CD4-positive, alpha-beta T cell treated with Interleukin-10 for 1 hour (primary cell): Measurements from ENCODE around the gene RCAN1.
"Not testable (repeated sequence)": the region's sequence is repeated elsewhere in the genome, so short reads cannot be mapped to it uniquely, and the experiment has no call there.

Source experiments
- DNase-seq: peaks from one replicate; pipeline ENCODE4 v3.0.0-alpha.2; 2020

The RCAN1 gene

DNA sequence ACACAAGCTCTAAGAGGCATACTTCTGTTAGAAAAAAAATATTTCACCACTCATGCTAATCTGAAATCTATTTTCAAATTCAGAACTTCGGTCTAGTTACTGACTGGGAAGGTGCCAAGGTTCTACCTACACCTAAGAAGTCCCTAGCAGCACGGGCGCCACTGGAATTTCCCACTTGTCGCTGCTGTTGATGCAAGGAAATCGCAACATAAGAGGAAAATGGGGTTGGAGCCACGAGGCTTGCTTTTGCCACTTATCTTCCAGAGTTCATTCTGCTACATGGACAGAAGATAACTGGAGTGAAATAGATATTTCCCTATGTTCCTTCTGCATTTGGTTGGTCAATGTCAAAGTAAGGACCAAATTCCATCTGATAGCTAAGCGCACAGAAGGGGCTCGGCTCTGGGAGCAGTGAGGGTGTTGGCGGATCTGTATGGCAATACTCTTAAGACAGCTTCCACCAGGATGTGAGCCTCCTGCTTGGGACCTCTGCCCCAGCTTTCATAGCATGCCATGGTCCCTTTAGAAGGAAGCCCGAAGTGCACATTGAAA is 47.2 kb downstream of the RCAN1 start:
- no peak for DNase-seq

- no peak for DNase-seq
Measured at GRCh38 chr21:34565238-34565637, 49.7 kb downstream of the RCAN1 start.

DNA sequence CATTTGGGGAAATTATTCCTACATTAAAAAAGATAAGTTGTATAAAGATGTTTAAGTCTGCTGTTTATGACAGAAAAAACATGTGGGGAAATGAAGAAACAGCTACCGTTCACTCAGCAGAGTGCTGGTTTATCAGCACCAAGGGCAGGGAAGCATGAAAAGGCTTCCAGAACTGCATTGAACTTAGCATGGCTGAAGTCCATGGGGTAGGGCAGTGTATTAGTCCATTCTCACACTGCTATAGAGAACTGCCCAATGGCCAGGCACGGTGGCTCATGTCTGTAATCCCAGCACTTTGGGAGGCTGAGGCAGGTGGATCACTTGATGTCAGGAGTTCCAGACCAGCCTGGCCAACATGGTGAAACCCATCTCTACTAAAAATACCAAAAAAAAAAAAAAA is 51.5 kb downstream of the RCAN1 start:
- not testable (repeated sequence) for DNase-seq

- no peak for DNase-seq
Measured at GRCh38 chr21:34561806-34562205, 53.1 kb downstream of the RCAN1 start.

DNA sequence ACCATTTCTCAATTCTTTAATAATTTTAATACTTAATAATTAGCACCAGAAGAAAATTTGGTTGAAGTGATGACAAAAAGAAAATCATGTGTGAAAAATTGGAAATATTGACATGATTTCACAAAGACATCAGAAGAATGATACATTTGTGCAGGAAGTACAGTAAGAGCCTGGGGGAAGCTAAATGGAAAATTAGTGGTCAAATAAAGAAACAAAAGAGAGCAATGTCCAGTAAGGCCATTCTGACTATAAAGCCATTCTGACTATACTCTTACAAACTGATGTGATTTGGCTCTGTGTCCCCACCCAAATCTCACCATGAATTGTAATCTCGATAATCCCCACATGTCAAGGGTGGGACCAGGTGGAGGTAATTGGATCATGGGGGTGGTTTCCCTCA is 54.3 kb downstream of the RCAN1 start:
- DNase-seq: no peak

DNA sequence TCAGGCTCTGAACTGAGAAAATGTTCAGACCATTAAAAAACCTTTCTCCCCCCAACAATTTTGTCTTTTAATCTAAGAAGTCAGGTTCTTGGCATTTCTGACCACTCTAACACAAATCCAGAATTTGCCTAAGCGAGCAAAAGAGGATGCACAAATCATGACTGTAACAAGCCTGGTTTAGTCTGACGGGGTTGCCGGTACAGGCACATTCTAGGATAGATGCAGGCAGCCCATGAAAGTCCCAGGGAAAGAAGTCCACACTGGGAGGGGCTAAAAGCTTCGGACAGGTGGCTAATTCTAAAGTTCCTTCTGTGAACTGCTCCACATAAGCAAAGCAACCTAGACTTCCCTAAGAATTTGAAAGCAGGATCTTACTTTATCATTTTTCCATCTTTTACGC is 54.9 kb downstream of the RCAN1 start:
- DNase-seq: no peak

DNA sequence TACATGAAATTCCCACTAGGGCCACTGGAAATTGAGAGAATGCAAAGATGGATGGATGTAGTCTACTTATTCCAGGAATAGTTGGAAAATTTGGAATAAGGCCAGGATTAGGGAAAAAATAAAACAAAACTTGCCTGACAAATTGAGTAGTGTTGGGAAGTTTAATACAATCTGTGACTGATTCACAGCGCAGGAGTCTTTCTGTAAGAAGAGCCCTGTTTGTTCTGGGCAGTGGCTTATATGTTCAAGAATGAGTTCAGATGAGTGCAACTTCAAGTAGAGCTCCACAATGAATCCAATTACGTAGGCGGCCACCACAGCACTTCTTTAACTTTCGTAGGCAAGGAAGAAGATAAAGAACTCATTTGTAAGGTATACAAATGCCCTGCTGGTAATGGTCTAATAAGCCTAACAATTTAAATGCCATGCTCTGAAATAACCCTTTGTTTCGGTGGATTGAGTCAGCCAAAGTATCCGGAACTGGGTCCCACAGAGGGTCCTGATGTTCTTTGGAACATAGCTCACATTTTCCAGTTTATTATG is 55.8 kb downstream of the RCAN1 start:
- DNase-seq: no peak

DNA sequence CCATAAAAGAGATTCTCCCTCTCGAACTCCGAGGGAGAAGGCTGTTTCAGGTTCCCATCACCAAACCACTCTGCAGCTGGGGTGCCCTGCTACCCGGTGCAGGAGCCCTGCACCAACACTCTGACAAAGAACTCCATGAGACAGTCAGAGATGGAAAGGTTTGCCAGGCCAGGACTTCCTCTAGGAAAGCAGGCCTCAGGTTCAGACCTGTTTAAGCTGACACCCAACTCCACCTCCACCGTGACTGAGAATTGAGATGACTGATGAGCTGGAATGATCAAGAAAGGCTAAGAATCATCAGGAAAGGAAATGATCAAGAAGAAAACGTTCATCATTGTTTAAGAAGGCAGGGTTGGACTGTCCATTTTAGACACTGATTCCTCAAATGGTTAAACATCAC is 56.7 kb downstream of the RCAN1 start:
- no peak for DNase-seq

DNA sequence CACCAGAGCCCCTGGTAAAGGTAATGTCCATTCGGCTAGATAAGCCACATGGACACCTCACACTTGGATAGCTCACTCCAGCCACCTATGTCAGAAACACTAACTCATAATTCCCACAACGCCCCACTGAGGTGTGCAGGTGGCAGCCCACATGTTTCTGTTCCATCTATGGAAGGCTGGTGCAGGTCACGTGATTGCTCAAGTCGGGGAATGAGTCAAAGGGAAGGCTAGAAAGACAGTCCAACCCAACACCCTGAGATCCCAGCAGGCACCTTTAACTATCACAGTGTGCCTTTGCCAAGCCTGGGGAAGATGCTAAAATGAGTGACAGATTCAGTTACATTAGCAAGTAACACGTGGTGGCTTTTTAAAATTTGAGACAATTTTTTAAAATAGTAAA is 57.7 kb downstream of the RCAN1 start:
- DNase-seq: no peak

GRCh38 chr21:34554670-34555069 is 60.2 kb downstream of the RCAN1 start:
- DNase-seq: not testable (repeated sequence)

- DNase-seq: no peak
Measured at GRCh38 chr21:34554227-34554626, 60.7 kb downstream of the RCAN1 start.

- no peak for DNase-seq
Measured at GRCh38 chr21:34553151-34553952, 61.6 kb downstream of the RCAN1 start.

GRCh38 chr21:34552360-34553098 is 62.4 kb downstream of the RCAN1 start:
- DNase-seq: no peak

DNA sequence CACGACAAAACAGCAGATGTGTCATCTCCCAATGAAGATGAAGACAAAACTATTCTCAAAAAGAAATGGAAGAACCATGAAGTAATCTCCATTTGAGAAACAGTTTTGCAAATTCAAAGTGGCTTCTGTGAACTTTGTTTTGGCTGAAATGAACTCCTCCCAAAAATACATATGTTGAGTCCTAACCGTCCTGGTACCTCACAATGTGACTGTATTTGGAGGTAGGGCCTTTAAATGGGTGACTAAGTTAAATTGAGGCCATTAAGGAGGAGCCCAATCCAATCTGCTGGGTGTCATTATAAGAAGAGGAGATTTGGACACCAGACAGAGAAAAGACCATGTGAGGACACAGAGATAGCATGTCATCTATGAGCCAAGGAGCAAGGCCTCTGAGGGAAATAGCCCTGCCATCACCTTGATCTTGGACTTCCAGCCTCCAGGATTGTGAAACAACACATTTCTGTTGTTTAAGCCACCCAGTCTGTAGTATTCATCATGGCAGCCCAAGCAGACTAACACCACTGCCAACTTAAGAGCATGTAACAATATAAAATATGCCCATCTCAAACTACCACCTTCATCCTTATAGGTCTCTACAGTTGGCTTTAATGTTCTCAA is 64.6 kb downstream of the RCAN1 start:
- no peak for DNase-seq

DNA sequence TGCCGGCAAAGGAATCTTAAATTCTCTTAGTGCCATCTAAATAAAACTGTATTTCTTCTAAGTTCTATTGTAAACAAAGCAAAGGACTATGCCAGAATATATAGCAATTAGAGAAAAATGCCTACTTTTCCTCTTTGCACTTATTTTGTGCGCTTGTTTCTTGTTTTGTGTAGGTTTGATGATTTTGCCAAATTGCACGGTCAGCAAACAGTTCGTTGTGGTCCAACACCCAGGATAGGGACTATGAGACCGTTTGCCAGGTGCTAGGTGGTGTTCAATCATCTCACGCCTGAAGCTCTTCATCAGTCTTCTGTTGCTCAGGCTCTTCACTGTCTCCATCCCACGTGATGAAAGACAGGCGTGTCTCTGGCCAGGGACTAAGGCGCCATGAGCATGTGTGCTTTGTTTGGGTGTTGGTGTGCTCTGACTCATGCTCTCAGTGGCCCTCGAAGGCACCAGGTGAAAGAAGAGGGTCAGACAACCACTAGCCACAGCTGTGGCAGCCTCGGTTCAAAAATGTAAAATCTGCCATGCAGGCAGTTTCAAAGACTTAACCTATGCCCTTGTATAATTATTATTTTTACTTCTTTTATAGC is 66.0 kb downstream of the RCAN1 start:
- DNase-seq: no peak

GRCh38 chr21:34546542-34546941 is 68.4 kb downstream of the RCAN1 start:
- DNase-seq: no peak

- DNase-seq: no peak
Measured at GRCh38 chr21:34545079-34545884, 69.6 kb downstream of the RCAN1 start.

DNA sequence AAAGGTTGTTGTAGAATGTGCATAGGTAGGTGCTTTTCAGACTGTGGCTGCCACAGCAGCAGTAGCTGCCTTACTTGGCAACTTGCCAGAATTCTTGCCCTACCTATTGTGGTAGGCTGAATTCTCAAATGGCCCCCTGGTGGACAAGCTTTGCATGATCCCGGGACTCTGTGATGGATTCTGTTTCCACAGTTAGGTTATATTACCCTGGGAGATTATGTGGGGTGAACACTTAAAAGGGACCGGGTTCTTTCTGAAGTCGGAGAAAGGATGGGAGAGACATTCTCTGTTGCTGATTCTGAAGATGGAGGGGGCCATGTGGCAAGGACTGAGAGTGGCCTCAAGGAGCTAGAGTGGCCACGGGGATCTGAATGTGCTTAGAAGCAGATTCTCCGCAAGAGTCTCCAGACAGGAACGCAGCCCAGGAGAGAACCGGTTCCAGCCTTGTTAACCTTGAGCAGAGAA is 70.8 kb downstream of the RCAN1 start:
- peak; percentile 51 for DNase-seq

- DNase-seq: no peak
Measured at GRCh38 chr21:34543017-34543416, 71.9 kb downstream of the RCAN1 start.

GRCh38 chr21:34540206-34540605 is 74.7 kb downstream of the RCAN1 start:
- no peak for DNase-seq

GRCh38 chr21:34537838-34538237 is 77.1 kb downstream of the RCAN1 start:
- DNase-seq: no peak

DNA sequence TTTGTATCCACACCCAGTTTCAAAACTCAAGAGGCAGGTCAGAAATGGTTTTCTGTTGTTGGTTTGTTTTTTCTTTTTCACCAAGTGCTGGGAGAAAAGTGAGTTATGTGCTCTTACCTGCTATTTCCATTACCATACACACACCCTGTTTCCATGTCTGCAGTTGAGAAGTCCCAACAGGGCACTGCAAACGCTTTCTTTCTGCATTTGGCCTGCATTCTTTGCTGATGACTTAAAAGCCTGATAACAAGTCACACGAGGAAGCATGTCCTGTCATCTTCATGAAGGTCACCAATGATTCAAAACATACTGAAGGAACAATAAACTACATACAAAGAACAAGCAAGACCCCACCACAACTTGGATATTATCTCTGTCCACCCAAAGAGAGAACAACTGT is 78.1 kb downstream of the RCAN1 start:
- no peak for DNase-seq
